LNCaP clone FGC (cell line): Measurements from ENCODE around the gene ALKBH8.

ENCODE experiments used
- DNase-seq: peaks from one replicate; pipeline ENCODE4 v3.0.0-alpha.2; 2011; ENCODE audit warnings: low read depth
- H3K4me3 ChIP-seq: 2 replicates; pipeline ENCODE4 v1.5.1; 2011; ENCODE audit warnings: mild to moderate bottlenecking, low read depth, low read length, control low read depth
- CTCF ChIP-seq: IDR thresholded peaks from 2 replicates; pipeline ENCODE4 v1.5.1; 2012; ENCODE audit warnings: mild to moderate bottlenecking; ENCODE audit not compliant: control insufficient read depth, insufficient read depth; ENCODE audit errors: extremely low read depth

ALKBH8 gene

GRCh38 chr11:107564877-107565218 lies 687 bp downstream of the ALKBH8 start:
- DNase-seq = no peak
- no peak for TF ChIP-seq CTCF
- H3K4me3 ChIP-seq = peak overlapping the region; percentile 81

- H3K4me3 ChIP-seq = no peak overlapping the region
- TF ChIP-seq CTCF = peak; percentile 63
These were observed 1.8 kb downstream of the ALKBH8 start for GRCh38 chr11:107563702-107564101.

GRCh38 chr11:107562647-107563208 lies 2.8 kb downstream of the ALKBH8 start:
- H3K4me3 ChIP-seq = no peak overlapping the region
- no peak for DNase-seq
- TF ChIP-seq CTCF = no peak

More at GRCh38 chr11:107563702-107564101, 1.8 kb downstream of the ALKBH8 start:
- DNase-seq = no peak

GRCh38 chr11:107561688-107562087 lies 3.8 kb downstream of the ALKBH8 start:
- no peak for TF ChIP-seq CTCF
- no peak for DNase-seq
- H3K4me3 ChIP-seq = no peak overlapping the region

GRCh38 chr11:107550304-107550703 lies 15.2 kb downstream of the ALKBH8 start:
- no peak overlapping the region for H3K4me3 ChIP-seq
- TF ChIP-seq CTCF = no peak
- no peak for DNase-seq

GRCh38 chr11:107549954-107550285 lies 15.6 kb downstream of the ALKBH8 start:
- TF ChIP-seq CTCF = no peak
- no peak for DNase-seq
- no peak overlapping the region for H3K4me3 ChIP-seq

GRCh38 chr11:107549253-107549953 lies 16.1 kb downstream of the ALKBH8 start:
- TF ChIP-seq CTCF = peak; percentile 81
- DNase-seq = no peak
- H3K4me3 ChIP-seq = no peak overlapping the region
